Liver (tissue), 3 donors: ENCODE measurements around the gene APBA3.

Experiments
- ATF3 ChIP-seq: IDR thresholded peaks from 2 replicates; pipeline ENCODE4 v1.6.1; 2016; ENCODE audit warnings: antibody characterized with exemption
- CTCF ChIP-seq: fragments of 150-350 bp; IDR thresholded peaks from 2 replicates; pipeline ENCODE4 v1.5.1; 2017; ENCODE audit warnings: improper control_type of control experiment, low read depth, low read length; ENCODE audit not compliant: missing input control
- GABPA ChIP-seq, 2 donors: IDR thresholded peaks in 1 of 2; conservative IDR thresholded peaks in 1 of 2; 2 replicates each; pipeline ENCODE4 v1.6.1; 2016; ENCODE audit warnings: antibody characterized with exemption in 2 of 2, mild to moderate bottlenecking in 1 of 2, moderate library complexity in 1 of 2
- JUND ChIP-seq, 2 donors: IDR thresholded peaks; 2 replicates each; pipeline ENCODE4 v1.6.1; 2016; ENCODE audit warnings: antibody characterized with exemption in 2 of 2
- MAX ChIP-seq: IDR thresholded peaks from 2 replicates; pipeline ENCODE4 v1.6.1; 2016; ENCODE audit warnings: antibody characterized with exemption
- RAD21 ChIP-seq, 2 donors: IDR thresholded peaks; 2 replicates each; pipeline ENCODE4 v1.6.1; 2016; ENCODE audit warnings: antibody characterized with exemption in 2 of 2, mild to moderate bottlenecking in 2 of 2
- REST ChIP-seq: IDR thresholded peaks from 2 replicates; pipeline ENCODE4 v1.6.1; 2016; ENCODE audit warnings: antibody characterized with exemption, mild to moderate bottlenecking
- RXRA ChIP-seq, 2 donors: IDR thresholded peaks; 2 replicates each; pipeline ENCODE4 v1.6.1; 2017 to 2018; ENCODE audit warnings: antibody characterized with exemption in 2 of 2, mild to moderate bottlenecking in 1 of 2
- SP1 ChIP-seq: IDR thresholded peaks from 2 replicates; pipeline ENCODE4 v1.6.1; 2018; ENCODE audit warnings: antibody characterized with exemption, mild to moderate bottlenecking
- YY1 ChIP-seq: IDR thresholded peaks from 2 replicates; pipeline ENCODE4 v1.6.1; 2016; ENCODE audit warnings: antibody characterized with exemption, mild to moderate bottlenecking
- ZBTB33 ChIP-seq: IDR thresholded peaks from 2 replicates; pipeline ENCODE4 v1.6.1; 2016; ENCODE audit warnings: antibody characterized with exemption
- donor health status: healthy.
- donor health status: healthy.

- TF ChIP-seq SP1 (no peak), CTCF (no peak), GABPA (IDR thresholded peaks at IDR 0.05 in 1 of 2, conservative IDR thresholded peaks at IDR 0.05 in 1 of 2) (no peak), RAD21 (IDR thresholded peaks at IDR 0.05) (no peak), ATF3 (no peak), RXRA (IDR thresholded peaks at IDR 0.05) (no peak), YY1 (no peak), ZBTB33 (no peak), JUND (IDR thresholded peaks at IDR 0.05) (no peak), REST (no peak), MAX (no peak)
Measured at GRCh38 chr19:3721887-3722442, 39.5 kb downstream of the APBA3 start.
